Measurements from ENCODE around the gene RUSC1.

The RUSC1 gene

GRCh38 chr1:155316922-155317321, 3.8 kb upstream of the RUSC1 start:
- DNase-seq (ENCODE audit: low read depth in 2 of 2), result no peak
- H3K4me3 ChIP-seq (replicated peaks in 1 of 2; ENCODE audit: low read depth in 2 of 2, low read length in 2 of 2), result no peak overlapping the region
- TF ChIP-seq, protein P1, sequence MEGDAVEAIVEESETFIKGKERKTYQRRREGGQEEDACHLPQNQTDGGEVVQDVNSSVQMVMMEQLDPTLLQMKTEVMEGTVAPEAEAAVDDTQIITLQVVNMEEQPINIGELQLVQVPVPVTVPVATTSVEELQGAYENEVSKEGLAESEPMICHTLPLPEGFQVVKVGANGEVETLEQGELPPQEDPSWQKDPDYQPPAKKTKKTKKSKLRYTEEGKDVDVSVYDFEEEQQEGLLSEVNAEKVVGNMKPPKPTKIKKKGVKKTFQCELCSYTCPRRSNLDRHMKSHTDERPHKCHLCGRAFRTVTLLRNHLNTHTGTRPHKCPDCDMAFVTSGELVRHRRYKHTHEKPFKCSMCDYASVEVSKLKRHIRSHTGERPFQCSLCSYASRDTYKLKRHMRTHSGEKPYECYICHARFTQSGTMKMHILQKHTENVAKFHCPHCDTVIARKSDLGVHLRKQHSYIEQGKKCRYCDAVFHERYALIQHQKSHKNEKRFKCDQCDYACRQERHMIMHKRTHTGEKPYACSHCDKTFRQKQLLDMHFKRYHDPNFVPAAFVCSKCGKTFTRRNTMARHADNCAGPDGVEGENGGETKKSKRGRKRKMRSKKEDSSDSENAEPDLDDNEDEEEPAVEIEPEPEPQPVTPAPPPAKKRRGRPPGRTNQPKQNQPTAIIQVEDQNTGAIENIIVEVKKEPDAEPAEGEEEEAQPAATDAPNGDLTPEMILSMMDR (IDR thresholded peaks at IDR 0.05; ENCODE audit: low read depth, low read length), result no peak

DNA sequence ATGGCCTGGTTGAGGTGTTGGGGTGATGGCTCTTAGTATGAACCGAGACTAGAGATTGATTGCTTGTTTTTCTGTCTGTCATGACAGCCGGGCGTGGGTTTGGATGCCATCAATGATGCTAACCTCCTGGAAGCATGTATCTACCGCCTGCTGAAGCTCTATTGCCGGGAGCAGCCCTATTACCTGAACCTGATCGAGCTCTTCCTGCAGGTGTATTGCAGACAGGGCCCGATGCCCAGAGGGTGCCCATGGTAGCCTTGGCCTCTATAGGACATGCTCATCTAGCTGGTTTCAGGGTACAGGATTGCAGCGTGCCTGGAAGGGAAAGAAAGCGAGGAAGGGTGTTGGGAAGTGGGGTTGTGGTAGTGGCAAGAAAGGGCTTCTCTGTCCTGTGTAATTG, 2.6 kb upstream of the RUSC1 start:
- no peak overlapping the region for H3K4me3 ChIP-seq (replicated peaks in 1 of 2; ENCODE audit: low read depth in 2 of 2, low read length in 2 of 2)
- TF ChIP-seq, protein P1 (IDR thresholded peaks at IDR 0.05; ENCODE audit: low read depth, low read length), result no peak
- no peak for DNase-seq (ENCODE audit: low read depth in 2 of 2)

- TF ChIP-seq, protein P1 (IDR thresholded peaks at IDR 0.05; ENCODE audit: low read depth, low read length), result no peak
- H3K4me3 ChIP-seq (replicated peaks in 1 of 2; ENCODE audit: low read depth in 2 of 2, low read length in 2 of 2), result no peak overlapping the region
- no peak for DNase-seq (ENCODE audit: low read depth in 2 of 2)
Observed at GRCh38 chr1:155319536-155319935, 1.2 kb upstream of the RUSC1 start.

- peak overlapping the region; percentile 49 to 51 for H3K4me3 ChIP-seq (replicated peaks in 1 of 2; ENCODE audit: low read depth in 2 of 2, low read length in 2 of 2)
- no peak for DNase-seq (ENCODE audit: low read depth in 2 of 2)
- TF ChIP-seq, protein P1 (IDR thresholded peaks at IDR 0.05; ENCODE audit: low read depth, low read length), result no peak
Observed at GRCh38 chr1:155320252-155320651, 442 bp upstream of the RUSC1 start.

GRCh38 chr1:155321639-155322503, 1.2 kb downstream of the RUSC1 start:
- no peak for DNase-seq (ENCODE audit: low read depth in 2 of 2)
- TF ChIP-seq, protein P1 (IDR thresholded peaks at IDR 0.05; ENCODE audit: low read depth, low read length), result no peak
- peak overlapping the region; percentile 71 to 90 for H3K4me3 ChIP-seq (replicated peaks in 1 of 2; ENCODE audit: low read depth in 2 of 2, low read length in 2 of 2)

GRCh38 chr1:155322571-155322952, 1.9 kb downstream of the RUSC1 start:
- peak; percentile 41 to 49 for DNase-seq (ENCODE audit: low read depth in 2 of 2)
- H3K4me3 ChIP-seq (replicated peaks in 1 of 2; ENCODE audit: low read depth in 2 of 2, low read length in 2 of 2), result peak overlapping the region; percentile 71 to 90
- TF ChIP-seq, protein P1 (IDR thresholded peaks at IDR 0.05; ENCODE audit: low read depth, low read length), result no peak

All from cardiac fibroblast (primary cell).